ENCODE data around the gene PTPRG.

The PTPRG gene

GRCh38 chr3:61983479-61983878 is 422.1 kb downstream of the PTPRG start:
- no peak for DNase-seq

- no peak for DNase-seq
These were observed 423.6 kb downstream of the PTPRG start for GRCh38 chr3:61985020-61985419.

GRCh38 chr3:61986473-61986872 is 425.1 kb downstream of the PTPRG start:
- DNase-seq: no peak

- DNase-seq: no peak
These were observed 428.3 kb downstream of the PTPRG start for GRCh38 chr3:61989681-61990080.

- DNase-seq: no peak
These were observed 429.1 kb downstream of the PTPRG start for GRCh38 chr3:61990327-61991027.

GRCh38 chr3:61991706-61992105 is 430.3 kb downstream of the PTPRG start:
- no peak for DNase-seq

GRCh38 chr3:61996366-61996765 is 435.0 kb downstream of the PTPRG start:
- DNase-seq: no peak

- no peak for DNase-seq
These were observed 435.7 kb downstream of the PTPRG start for GRCh38 chr3:61997101-61997500.

- no peak for DNase-seq
These were observed 442.5 kb downstream of the PTPRG start for GRCh38 chr3:62003835-62004234.

GRCh38 chr3:62007036-62007435 is 445.7 kb downstream of the PTPRG start:
- DNase-seq: no peak

GRCh38 chr3:62010989-62011388 is 449.6 kb downstream of the PTPRG start:
- no peak for DNase-seq

- no peak for DNase-seq
These were observed 450.3 kb downstream of the PTPRG start for GRCh38 chr3:62011666-62012065.

- DNase-seq: no peak
These were observed 452.6 kb downstream of the PTPRG start for GRCh38 chr3:62013951-62014350.

- no peak for DNase-seq
These were observed 453.7 kb downstream of the PTPRG start for GRCh38 chr3:62015111-62015510.

GRCh38 chr3:62019906-62020305 is 458.5 kb downstream of the PTPRG start:
- no peak for DNase-seq

GRCh38 chr3:62020706-62021105 is 459.3 kb downstream of the PTPRG start:
- no peak for DNase-seq

GRCh38 chr3:62022312-62022711 is 460.9 kb downstream of the PTPRG start:
- DNase-seq: no peak

GRCh38 chr3:62024882-62025281 is 463.5 kb downstream of the PTPRG start:
- DNase-seq: no peak

GRCh38 chr3:62025913-62026312 is 464.5 kb downstream of the PTPRG start:
- no peak for DNase-seq

GRCh38 chr3:62027241-62027640 is 465.9 kb downstream of the PTPRG start:
- no peak for DNase-seq

GRCh38 chr3:62027796-62028195 is 466.4 kb downstream of the PTPRG start:
- no peak for DNase-seq

GRCh38 chr3:62028236-62028635 is 466.9 kb downstream of the PTPRG start:
- no peak for DNase-seq

GRCh38 chr3:62032738-62033137 is 471.4 kb downstream of the PTPRG start:
- no peak for DNase-seq

- DNase-seq: no peak
These were observed 474.2 kb downstream of the PTPRG start for GRCh38 chr3:62035402-62036057.

- no peak for DNase-seq
These were observed 475.4 kb downstream of the PTPRG start for GRCh38 chr3:62036726-62037125.

Data from CD4-positive, alpha-beta T cell treated with Interleukin-4 for 4 hours (primary cell).